T-helper 22 cell (primary cell): ENCODE data around the gene CGB2.
"Not testable (repeated sequence)": the region's sequence is repeated elsewhere in the genome, so short reads cannot be mapped to it uniquely, and the experiment has no call there.

Source experiments
- DNase-seq: peaks from one replicate; pipeline ENCODE4 v3.0.0-alpha.2; 2020; ENCODE audit warnings: low read depth

Gene CGB2

DNA sequence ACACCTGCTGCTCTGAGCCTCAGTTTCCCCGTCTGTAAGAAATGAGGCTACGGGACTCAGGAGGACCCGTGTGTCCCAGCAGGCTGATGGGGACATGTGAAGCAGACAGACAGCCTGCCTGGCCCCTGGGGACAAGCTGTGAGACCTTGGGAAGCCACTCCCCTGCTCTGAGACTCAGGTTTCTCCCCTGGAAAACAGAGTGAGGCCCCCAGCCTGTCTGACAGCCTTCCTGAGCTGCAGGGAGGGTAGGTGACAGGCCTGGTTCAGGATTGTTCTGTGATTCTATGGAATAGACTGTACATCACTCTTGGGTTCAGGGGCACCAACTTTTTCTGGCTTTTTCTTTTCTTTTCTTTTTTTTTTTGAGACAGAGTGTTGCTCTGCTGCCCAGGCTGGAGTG, 35.9 kb downstream of the CGB2 start:
- DNase-seq: no peak

DNA sequence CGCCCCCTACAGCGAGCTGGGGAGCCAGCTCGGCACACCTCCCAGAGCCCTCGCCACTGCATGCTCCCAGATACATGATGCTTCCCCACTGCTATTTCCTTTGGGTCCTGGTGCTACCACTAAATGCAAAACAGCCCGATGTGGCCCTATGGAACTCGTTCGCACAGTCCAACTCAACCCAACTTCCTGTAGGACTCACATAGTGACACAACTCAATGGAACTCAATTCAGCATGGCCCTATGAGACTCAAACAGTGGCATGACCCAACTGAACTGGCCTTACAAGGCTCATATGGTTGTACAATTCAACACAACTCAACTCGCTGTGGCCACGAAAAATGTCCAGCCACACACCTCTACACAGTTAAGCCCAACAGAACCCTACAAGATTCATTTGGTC, 37.3 kb downstream of the CGB2 start:
- DNase-seq: no peak

- DNase-seq: no peak
These were observed 38.7 kb downstream of the CGB2 start for GRCh38 chr19:49070416-49070815.

DNA sequence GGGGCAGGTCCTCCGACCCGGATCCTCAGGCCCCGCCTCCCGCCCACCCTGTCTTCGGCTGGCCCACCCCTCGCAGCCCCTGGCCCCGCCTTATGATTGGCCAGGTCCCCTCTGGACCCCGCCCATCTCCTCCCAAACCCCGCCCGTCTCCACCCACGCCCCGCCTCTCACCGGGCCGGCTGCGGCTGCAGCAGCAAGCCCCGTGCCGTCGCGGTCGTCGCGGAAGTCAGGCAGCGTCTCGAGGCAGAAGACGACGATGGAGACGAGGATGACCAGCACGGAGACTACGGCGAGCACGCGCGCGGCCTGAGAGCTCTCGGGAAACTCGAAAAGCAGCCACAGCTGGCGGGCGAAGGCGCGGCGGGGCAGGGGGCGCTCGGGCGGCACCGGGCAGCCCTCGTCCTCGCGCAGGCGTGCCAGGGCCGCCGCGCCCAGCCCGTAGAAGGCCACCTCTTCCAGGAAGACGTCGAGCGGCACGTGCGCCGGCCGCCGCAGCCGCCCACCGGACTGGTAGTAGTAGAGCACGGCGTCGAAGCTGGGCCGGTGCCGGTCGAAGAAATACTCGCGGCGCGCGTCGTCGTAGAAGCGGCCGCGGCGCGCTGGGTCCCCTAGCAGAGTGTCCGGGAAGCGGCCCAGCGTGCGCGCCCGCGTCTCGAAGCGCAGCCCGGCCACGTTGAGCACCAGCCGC, 40.3 kb downstream of the CGB2 start:
- DNase-seq: no peak

DNA sequence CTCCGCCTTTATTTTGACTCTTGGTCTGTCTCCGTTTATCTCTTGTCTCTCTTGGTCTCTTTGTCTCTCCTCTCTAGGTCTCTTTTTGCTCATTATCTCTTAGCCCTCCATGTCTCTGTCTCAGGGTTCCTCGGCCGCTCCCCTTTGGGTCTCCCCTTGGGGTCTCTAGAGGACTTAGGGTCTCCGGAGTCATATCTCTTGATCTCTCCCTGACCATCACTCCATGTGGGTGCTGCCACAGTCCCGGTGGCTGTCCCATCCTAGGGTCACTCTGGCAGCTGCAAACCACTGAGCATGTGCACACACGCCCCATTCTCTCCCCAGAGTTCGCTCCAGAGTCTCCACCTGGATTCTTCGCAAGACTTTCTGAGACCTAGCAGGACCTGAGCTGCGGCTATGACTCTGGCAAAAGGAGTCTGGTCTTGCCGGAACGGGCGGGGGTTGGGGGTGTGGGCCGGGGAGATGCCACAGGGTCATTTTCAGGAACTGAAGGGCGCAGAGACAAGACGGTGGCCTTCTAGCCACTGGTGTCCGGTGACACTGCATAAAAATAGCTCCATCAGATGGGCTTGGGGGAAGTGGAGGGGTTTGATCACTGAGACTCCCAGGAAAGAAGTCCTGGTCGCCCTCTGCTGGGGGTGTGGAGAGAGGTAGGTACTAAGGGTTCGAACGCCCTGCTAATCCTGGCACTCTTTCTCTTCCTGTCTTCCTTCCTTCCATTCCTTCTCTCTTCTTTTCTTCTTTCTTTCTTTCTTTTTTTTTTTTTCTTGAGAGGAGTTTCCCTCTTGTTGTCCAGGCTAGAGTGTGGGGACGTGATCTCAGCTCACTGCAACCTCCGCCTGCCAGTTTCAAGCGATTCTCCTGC, 42.1 kb downstream of the CGB2 start:
- DNase-seq: no peak

DNA sequence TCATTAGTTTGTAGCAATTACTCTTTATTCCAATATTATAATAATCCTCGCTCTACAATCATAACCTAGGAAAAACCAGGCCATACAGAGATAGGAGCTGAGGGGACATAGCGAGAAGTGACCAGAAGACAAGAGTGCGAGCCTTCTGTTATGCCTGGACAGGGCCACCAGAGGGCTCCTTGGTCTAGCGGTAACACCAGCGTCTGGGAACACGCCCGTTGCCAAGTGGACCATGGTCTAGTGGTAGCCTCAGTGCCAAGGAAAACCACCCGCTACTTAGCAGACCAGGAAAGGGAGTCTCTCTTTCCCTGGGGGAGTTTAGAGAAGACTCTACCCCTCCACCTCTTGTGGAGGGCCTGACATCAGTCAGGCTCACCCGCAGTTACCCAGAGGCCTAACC, 43.2 kb downstream of the CGB2 start:
- DNase-seq: not testable (repeated sequence)

DNA sequence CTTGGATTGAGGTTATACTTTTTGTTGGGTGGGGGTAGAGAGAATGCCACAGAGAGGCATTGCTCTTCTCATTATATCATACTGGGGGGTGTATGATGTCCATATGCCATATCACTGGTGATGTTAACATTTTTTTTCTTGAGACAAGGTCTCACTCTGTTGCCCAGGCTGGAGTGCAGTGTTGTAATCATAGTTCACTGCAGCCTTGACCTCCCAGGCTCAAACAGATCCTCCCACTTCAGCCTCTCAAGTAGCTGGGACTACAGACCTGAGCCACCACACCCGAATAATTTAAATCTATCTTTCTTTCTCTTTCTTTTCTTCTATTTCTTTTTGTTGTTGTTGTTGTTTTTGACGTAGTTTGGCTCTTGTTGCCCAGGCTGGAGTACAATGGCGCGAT, 48.7 kb downstream of the CGB2 start:
- DNase-seq: no peak

GRCh38 chr19:49081273-49081672, 49.6 kb downstream of the CGB2 start:
- no peak for DNase-seq
